Naive thymus-derived CD8-positive, alpha-beta T cell (primary cell): ENCODE measurements around the gene GABPB2. TPM values are rescaled to one million over a fixed set of nuclear protein-coding genes. Genes with fewer than 3 reads are reported as not detected.

ENCODE experiments used
- ATAC-seq, 2 donors: fragments of 150-1000 bp; cut with Tn5 transposase in 1 of 2; sonication (Bioruptor Pico), chemical (Tn5 transposase) in 1 of 2; 1 replicate in 1 of 2; 2 replicates in 1 of 2; pipeline ENCODE4 v1.10.0; 2021; ENCODE audit warnings: mild to moderate bottlenecking in 2 of 2, moderate library complexity in 2 of 2
- POLR2A ChIA-PET: fragments of 350-600 bp; sonication (Branson Sonifier 250); formaldehyde crosslinking; loops from one replicate; lab custom pipeline; 2021; ENCODE audit warnings: antibody characterized with exemption; lab: Charles Lee
- DNase-seq, 10 donors: peaks; one replicate each; pipeline versions ENCODE4 v3.0.0 to v3.0.0-alpha.2; 2020 to 2022
- H3K27ac Mint-ChIP-seq, 10 donors: one replicate each; pipeline ENCODE4 v1.8.0; 2020 to 2022; ENCODE audit warnings: mild to moderate bottlenecking in 10 of 10, mixed read lengths in 10 of 10, moderate library complexity in 4 of 10, inconsistent platforms in 1 of 10
- H3K27me3 Mint-ChIP-seq, 5 donors: one replicate each; pipeline ENCODE4 v1.8.0; 2021 to 2022; ENCODE audit warnings: mixed read lengths in 5 of 5
- H3K36me3 Mint-ChIP-seq, 3 donors: one replicate each; pipeline ENCODE4 v1.8.0; 2020 to 2022; ENCODE audit warnings: mixed read lengths in 3 of 3, mild to moderate bottlenecking in 2 of 3, inconsistent platforms in 1 of 3
- H3K4me1 Mint-ChIP-seq, 4 donors: one replicate each; pipeline ENCODE4 v1.8.0; 2021 to 2022; ENCODE audit warnings: mixed read lengths in 4 of 4
- H3K4me3 Mint-ChIP-seq, 10 donors: one replicate each; pipeline ENCODE4 v1.8.0; 2020 to 2022; ENCODE audit warnings: mild to moderate bottlenecking in 10 of 10, mixed read lengths in 10 of 10, moderate library complexity in 6 of 10, inconsistent platforms in 1 of 10
- H3K9me3 Mint-ChIP-seq, 9 donors: one replicate each; pipeline ENCODE4 v1.8.0; 2020 to 2022; ENCODE audit warnings: mixed read lengths in 9 of 9, mild to moderate bottlenecking in 3 of 9, inconsistent platforms in 1 of 9, moderate library complexity in 1 of 9
- polyA plus RNA-seq, 3 donors: library from polyadenylated mRNA; unstranded; fragments of 300-500 nt; fragmentation: Illumina TruSeq; gene quantifications; one replicate each; pipeline ENCODE4 v1.2.3, GENCODE V29; 2021
- total RNA-seq, 8 experiments: library from RNA in 2 of 8; stranded (reverse) in 2 of 8; gene quantifications; one replicate each; pipeline ENCODE4 v1.2.3 and lab custom pipeline; 2021 to 2026

Gene GABPB2
- total and polyA plus RNA-seq, 5 experiments from 2014 or later = 4.8 to 43.8 (median 16.4) TPM

GRCh38 chr1:151106894-151107293, 36.3 kb downstream of the GABPB2 start:
- Mint-ChIP-seq H3K9me3 (no peaks in the 10 kb centered on the region), H3K27ac (peak overlapping the region in 1 of 10 donors; percentile 37), H3K27me3 (no peaks in the 10 kb centered on the region), H3K36me3 (peaks cover 0 to 73% (median 0%) of the 10 kb centered on the region in 3 donors), H3K4me1 (peaks cover 0 to 2% (median 0%) of the 10 kb centered on the region in 4 donors), H3K4me3 (no peak overlapping the region)
- no peak for DNase-seq
- no peak for ATAC-seq
- POLR2A ChIA-PET = interaction anchor here (1.3 kb wide), 1 partner anchor 24 kb away, joined by 3 read pairs; no protein-coding TSS in a partner anchor

GRCh38 chr1:151108331-151108730, 37.8 kb downstream of the GABPB2 start:
- POLR2A ChIA-PET = no interaction called here
- no peaks in the 10 kb centered on the region for H3K9me3 Mint-ChIP-seq
- peaks cover 0 to 2% (median 0%) of the 10 kb centered on the region in 4 donors for H3K4me1 Mint-ChIP-seq
- H3K27me3 Mint-ChIP-seq = no peaks in the 10 kb centered on the region
- ATAC-seq (no peak), DNase-seq (no peak)
- peaks cover 0 to 76% (median 0%) of the 10 kb centered on the region in 3 donors for H3K36me3 Mint-ChIP-seq
- H3K27ac Mint-ChIP-seq = no peak overlapping the region
- H3K4me3 Mint-ChIP-seq = no peak overlapping the region

- no peaks in the 10 kb centered on the region for H3K9me3 Mint-ChIP-seq
- POLR2A ChIA-PET = interaction anchor here (0.6 kb wide), 1 partner anchor 31 kb away, joined by 6 read pairs; no protein-coding TSS in a partner anchor
- peaks cover 5 to 66% (median 10%) of the 10 kb centered on the region in 3 donors for H3K36me3 Mint-ChIP-seq
- no peaks in the 10 kb centered on the region for H3K27me3 Mint-ChIP-seq
- H3K4me1 Mint-ChIP-seq = no peaks in the 10 kb centered on the region
- ATAC-seq (no peak), DNase-seq (no peak)
- H3K4me3 Mint-ChIP-seq = no peak overlapping the region
- H3K27ac Mint-ChIP-seq = no peak overlapping the region
Measured at GRCh38 chr1:151113877-151114276, 43.3 kb downstream of the GABPB2 start.

- Mint-ChIP-seq H3K36me3 (peaks cover 0 to 58% (median 6%) of the 10 kb centered on the region in 3 donors), H3K9me3 (no peaks in the 10 kb centered on the region), H3K4me3 (no peak overlapping the region), H3K4me1 (no peaks in the 10 kb centered on the region), H3K27ac (peak overlapping the region in 3 of 10 donors; percentile 18 to 66 (median 20)), H3K27me3 (no peaks in the 10 kb centered on the region)
- no peak for DNase-seq
- POLR2A ChIA-PET = interaction anchor here (0.6 kb wide), 1 partner anchor 12 kb away, joined by 3 read pairs; no protein-coding TSS in a partner anchor
- no peak for ATAC-seq
Measured at GRCh38 chr1:151124763-151125403, 54.3 kb downstream of the GABPB2 start.

- POLR2A ChIA-PET = interaction anchor here (0.6 kb wide), 1 partner anchor 306 kb away, joined by 3 read pairs; no protein-coding TSS in a partner anchor
- H3K27ac Mint-ChIP-seq = no peak overlapping the region
- peaks cover 0 to 21% (median 4%) of the 10 kb centered on the region in 3 donors for H3K36me3 Mint-ChIP-seq
- no peaks in the 10 kb centered on the region for H3K27me3 Mint-ChIP-seq
- ATAC-seq = no peak
- no peak overlapping the region for H3K4me3 Mint-ChIP-seq
- no peaks in the 10 kb centered on the region for H3K9me3 Mint-ChIP-seq
- no peak for DNase-seq
- peaks cover 0 to 13% (median 12%) of the 10 kb centered on the region in 4 donors for H3K4me1 Mint-ChIP-seq
Measured at GRCh38 chr1:151128800-151129199, 58.2 kb downstream of the GABPB2 start.

GRCh38 chr1:151130987-151131586, 60.5 kb downstream of the GABPB2 start:
- Mint-ChIP-seq H3K4me1 (peaks cover 0 to 13% (median 12%) of the 10 kb centered on the region in 4 donors), H3K4me3 (peak overlapping the region; percentile 76 to 91 (median 84)), H3K9me3 (no peaks in the 10 kb centered on the region), H3K27ac (peak overlapping the region; percentile 69 to 97 (median 92)), H3K36me3 (peaks cover 0 to 6% (median 0%) of the 10 kb centered on the region in 3 donors), H3K27me3 (no peaks in the 10 kb centered on the region)
- ATAC-seq (peak; percentile 100), DNase-seq (peak; percentile 74 to 94 (median 87))
- POLR2A ChIA-PET = interaction anchor here (0.5 to 3.1 kb wide), 19 partner anchors 11 to 767 kb away, joined by 3 to 24 read pairs (median 5); partner anchors contain the start of genes CDC42SE1, PSMD4, RPRD2 and SEMA6C

GRCh38 chr1:151131701-151132334, 61.3 kb downstream of the GABPB2 start:
- DNase-seq = no peak
- ATAC-seq = no peak
- POLR2A ChIA-PET = interaction anchor here (0.5 to 3.1 kb wide), 18 partner anchors 11 to 768 kb away, joined by 3 to 24 read pairs (median 5); partner anchors contain the start of genes CDC42SE1, RPRD2, SEMA6C and TNFAIP8L2
- Mint-ChIP-seq H3K27me3 (no peaks in the 10 kb centered on the region), H3K36me3 (peaks cover 0 to 2% (median 0%) of the 10 kb centered on the region in 3 donors), H3K4me3 (peak overlapping the region; percentile 76 to 91 (median 84)), H3K9me3 (no peaks in the 10 kb centered on the region), H3K4me1 (peaks cover 4 to 20% (median 12%) of the 10 kb centered on the region in 4 donors), H3K27ac (peak overlapping the region in 9 of 10 donors; percentile 79 to 97 (median 93))

GRCh38 chr1:151132335-151133017, 61.9 kb downstream of the GABPB2 start:
- Mint-ChIP-seq H3K36me3 (peaks cover 0 to 2% (median 0%) of the 10 kb centered on the region in 3 donors), H3K27ac (no peak overlapping the region), H3K9me3 (no peaks in the 10 kb centered on the region), H3K4me3 (peak overlapping the region in 4 of 10 donors; percentile 7 to 76 (median 32)), H3K27me3 (no peaks in the 10 kb centered on the region), H3K4me1 (peaks cover 5 to 21% (median 12%) of the 10 kb centered on the region in 4 donors)
- no peak for DNase-seq
- no peak for ATAC-seq
- POLR2A ChIA-PET = interaction anchor here (1.2 to 3.1 kb wide), 5 partner anchors 10 to 25 kb away, joined by 3 to 24 read pairs (median 20); partner anchors contain the start of genes SEMA6C and TNFAIP8L2

GRCh38 chr1:151133018-151133806, 62.7 kb downstream of the GABPB2 start:
- Mint-ChIP-seq H3K9me3 (no peaks in the 10 kb centered on the region), H3K4me3 (no peak overlapping the region), H3K4me1 (peaks cover 5 to 21% (median 12%) of the 10 kb centered on the region in 4 donors), H3K27me3 (no peaks in the 10 kb centered on the region), H3K36me3 (peaks cover 0 to 2% (median 0%) of the 10 kb centered on the region in 3 donors), H3K27ac (no peak overlapping the region)
- POLR2A ChIA-PET = interaction anchor here (3.1 kb wide), 1 partner anchor 9 kb away, joined by 24 read pairs; no protein-coding TSS in a partner anchor
- no peak for ATAC-seq
- DNase-seq = no peak

GRCh38 chr1:151134396-151134795, 63.8 kb downstream of the GABPB2 start:
- DNase-seq (no peak), ATAC-seq (no peak)
- Mint-ChIP-seq H3K4me1 (peaks cover 5 to 21% (median 12%) of the 10 kb centered on the region in 4 donors), H3K4me3 (peak overlapping the region in 4 of 10 donors; percentile 13 to 34 (median 16)), H3K27me3 (no peaks in the 10 kb centered on the region), H3K36me3 (no peaks in the 10 kb centered on the region), H3K27ac (peak overlapping the region in 2 of 10 donors; percentile 71 to 75), H3K9me3 (no peaks in the 10 kb centered on the region)
- POLR2A ChIA-PET = interaction anchor here (0.5 kb wide), 1 partner anchor 877 kb away, joined by 3 read pairs; the partner anchor contains the start of gene CA14

GRCh38 chr1:151134991-151135390, 64.4 kb downstream of the GABPB2 start:
- no peak for ATAC-seq
- no peak overlapping the region for H3K27ac Mint-ChIP-seq
- H3K4me1 Mint-ChIP-seq = peaks cover 5 to 21% (median 12%) of the 10 kb centered on the region in 4 donors
- no peaks in the 10 kb centered on the region for H3K27me3 Mint-ChIP-seq
- no peak for DNase-seq
- peak overlapping the region in 1 of 10 donors; percentile 24 for H3K4me3 Mint-ChIP-seq
- no peaks in the 10 kb centered on the region for H3K9me3 Mint-ChIP-seq
- POLR2A ChIA-PET = no interaction called here
- H3K36me3 Mint-ChIP-seq = no peaks in the 10 kb centered on the region
